DMS153 treated with DMSO at 0.1 percent for 48 hours (cell line): ENCODE results near the gene EIF5A2.

Experiments
- DNase-seq: peaks from one replicate; lab custom pipeline; 2025; ENCODE audit not compliant: unreplicated experiment; lab: John Stamatoyannopoulos, UW

EIF5A2 gene

DNA sequence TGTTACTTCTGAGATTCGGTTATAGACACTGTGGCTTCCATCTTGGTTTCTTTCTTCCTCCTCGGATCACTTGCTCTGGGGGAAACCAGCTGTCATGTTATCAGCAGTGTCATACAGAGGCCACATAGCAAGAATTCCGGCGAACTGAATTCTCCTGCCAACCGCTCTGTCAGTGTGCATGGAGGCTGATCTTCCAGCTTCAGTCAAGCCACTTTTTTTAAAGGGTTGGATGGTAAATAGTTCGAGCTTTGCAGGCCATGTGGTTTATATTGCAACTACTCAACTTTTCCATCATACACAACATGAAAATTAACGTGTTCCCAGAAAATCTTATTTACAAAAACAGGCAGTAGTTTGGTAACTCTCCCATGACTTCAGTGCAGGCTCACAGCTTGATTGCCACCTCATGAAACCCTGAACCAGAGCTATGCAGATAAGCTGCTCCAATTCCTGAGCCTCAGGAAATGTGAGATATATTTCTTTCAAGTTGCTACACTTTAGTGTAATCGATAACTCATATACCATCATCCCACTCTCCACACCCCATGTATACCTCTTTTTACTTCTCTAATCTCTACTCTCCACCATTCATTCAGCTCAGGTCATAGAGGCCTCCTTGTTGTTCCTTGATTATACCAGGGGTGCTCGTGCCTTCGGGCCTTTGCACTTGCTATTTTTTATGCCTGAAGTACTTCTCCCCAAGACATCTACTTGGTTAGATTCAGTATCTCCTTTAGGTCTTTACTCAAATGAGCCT lies 45.6 kb downstream of the EIF5A2 start:
- no peak for DNase-seq

DNA sequence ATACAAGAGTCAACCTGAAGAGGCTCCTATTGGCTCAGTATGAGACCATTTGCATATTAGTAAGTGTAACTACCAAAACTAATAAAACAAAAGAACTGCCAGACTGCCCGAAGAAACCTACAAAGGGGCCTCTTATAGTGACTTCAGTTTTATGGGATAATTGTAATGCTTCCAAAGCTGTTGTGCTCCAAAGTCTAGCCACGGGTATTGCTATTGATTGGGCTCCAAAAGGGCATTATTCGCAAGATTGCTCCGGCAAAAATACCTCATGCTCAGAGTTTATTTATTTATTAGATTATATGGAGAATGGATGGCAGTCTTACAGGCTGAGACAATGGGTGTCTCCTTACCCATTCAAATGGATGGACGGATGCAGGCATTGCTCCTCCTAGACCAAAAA lies 49.8 kb downstream of the EIF5A2 start:
- no peak for DNase-seq

- DNase-seq = no peak
Measured at GRCh38 chr3:170852324-170852723, 56.1 kb downstream of the EIF5A2 start.

DNA sequence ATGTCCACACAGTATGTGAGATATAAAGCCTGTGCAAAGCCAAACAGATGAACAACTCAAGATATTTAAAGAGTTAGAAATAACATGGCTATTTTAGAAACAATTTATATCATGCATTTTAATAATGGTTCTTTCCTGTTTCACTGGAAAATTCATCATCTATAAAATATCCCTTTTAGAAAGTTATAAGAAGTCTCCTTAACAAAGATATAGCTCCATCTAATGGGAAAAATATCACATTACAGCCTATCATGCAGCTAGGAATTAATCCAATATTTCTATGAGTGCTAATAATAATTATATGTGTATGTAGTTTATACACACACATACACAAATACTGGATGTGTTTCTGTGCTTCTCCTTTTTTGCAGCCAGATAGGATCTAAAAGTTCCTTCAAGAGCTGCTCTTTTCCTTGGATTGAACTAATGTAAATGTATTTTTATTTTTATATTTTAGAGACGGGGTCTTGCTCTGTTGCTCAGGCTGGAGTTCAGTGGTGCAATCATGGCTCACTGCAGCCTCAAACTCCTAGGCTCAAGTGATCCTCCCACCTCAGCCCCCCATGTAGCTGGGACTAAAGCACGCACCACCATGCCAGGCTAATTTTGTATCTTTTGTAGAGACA lies 60.0 kb downstream of the EIF5A2 start:
- DNase-seq = no peak

DNA sequence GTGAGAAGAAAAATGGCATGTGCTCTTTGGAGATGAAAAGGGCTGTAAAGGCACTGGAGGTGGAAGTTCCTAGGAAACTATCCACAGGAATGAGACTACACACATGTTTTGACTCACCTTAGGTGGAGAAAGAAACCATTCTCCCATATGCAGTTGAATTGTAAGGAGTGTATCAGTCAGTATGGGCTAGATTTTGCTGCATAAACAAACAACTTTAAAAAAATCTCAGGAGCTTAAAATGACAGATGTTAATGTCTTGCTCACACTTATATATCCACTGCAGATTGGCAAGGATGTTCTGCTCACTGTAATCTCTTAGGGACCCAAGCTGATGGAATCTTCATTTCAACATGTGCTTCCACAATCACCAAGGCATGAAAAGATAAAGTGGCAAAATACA lies 64.1 kb downstream of the EIF5A2 start:
- no peak for DNase-seq

DNA sequence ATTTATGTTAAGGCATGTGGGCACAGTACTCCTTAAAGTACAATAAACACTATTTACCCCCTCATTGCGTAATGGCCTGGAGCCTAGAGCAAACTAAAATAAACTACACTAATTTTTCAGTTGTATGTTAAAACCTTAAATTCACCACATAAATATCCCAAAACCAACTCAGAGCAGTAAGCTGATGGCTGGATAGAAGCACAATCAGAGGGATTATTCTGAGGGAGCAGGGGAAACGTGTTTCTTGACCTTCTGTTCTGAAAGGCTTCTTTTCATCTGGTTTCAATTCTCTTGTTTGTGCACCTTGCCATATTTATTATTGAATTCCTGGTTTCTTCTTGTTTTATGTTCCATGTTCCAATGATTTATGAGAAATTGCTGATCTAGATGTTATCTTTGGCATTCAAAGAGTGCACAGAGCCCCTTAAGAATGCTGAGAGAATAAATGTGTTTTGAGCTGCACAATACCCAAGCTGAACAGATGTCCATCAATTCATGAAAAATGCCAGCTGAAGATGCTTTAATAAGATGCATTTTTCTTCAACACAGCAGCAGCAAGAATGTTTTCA lies 68.1 kb downstream of the EIF5A2 start:
- no peak for DNase-seq

DNA sequence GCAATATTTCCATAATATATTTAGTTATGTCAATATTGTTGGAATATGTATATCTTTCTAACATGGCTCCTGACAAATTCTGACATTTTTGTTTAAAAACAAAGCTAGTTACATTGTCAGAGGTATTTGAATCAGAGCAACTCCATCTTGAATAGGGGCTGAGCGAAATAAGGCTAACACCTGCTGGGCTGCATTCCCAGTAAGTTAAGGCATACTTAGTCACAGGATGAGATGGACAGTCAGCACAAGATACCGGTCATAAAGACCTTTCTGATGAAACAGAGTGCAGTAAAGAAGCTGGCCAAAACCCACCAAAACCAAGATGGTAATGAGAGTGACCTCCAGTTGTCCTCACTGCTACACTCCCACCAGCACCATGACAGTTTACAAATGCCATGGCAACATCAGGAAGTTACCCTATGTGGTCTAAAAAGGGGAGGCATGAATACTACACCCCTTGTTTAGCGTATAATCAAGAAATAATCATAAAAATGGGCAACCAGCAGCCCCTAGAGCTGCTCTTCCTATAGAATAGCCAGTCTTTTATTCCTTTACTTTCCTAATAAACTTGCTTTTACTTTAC lies 68.8 kb downstream of the EIF5A2 start:
- DNase-seq = no peak
